Keratinocyte (primary cell): Measurements from ENCODE around the gene IFI27.

Experiments
- EZH2 ChIP-seq: IDR thresholded peaks from one replicate; pipeline ENCODE4 v1.6.1; 2012; ENCODE audit warnings: inconsistent platforms, mild to moderate bottlenecking, low read length, moderate library complexity
- TF ChIP-seq, protein P1 (sequence below), 3 experiments: IDR thresholded peaks in 1 of 3; conservative IDR thresholded peaks in 1 of 3; optimal IDR thresholded peaks in 1 of 3; 2 replicates in 2 of 3; 3 replicates in 1 of 3; pipeline versions ENCODE3 to v1.5.1; 2011; ENCODE audit warnings: low read length in 3 of 3, mild to moderate bottlenecking in 3 of 3, moderate library complexity in 2 of 3, control low read depth in 1 of 3, inconsistent platforms in 1 of 3; ENCODE audit not compliant: insufficient read depth in 2 of 3; ENCODE audit errors: extremely low read depth in 1 of 3

DNA sequence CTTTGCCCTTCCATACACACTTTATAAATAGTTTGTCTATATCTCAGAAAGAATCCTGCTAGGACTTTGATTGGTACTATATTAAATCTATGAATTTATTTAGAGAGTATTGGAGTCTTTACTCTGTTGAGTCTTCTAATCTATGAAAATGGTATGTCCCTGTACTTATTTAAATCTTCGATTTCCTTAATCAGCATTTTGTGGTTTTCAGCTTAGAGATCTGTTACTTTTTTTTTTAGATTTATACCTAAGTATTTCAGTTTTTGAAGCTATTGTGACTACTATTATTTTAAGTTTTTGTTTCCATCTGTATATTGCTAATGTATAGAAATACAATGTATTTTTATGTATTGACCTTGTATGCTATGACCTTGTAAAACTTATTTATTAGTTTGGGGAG is 32.3 kb downstream of the IFI27 start:
- TF ChIP-seq, protein P1, sequence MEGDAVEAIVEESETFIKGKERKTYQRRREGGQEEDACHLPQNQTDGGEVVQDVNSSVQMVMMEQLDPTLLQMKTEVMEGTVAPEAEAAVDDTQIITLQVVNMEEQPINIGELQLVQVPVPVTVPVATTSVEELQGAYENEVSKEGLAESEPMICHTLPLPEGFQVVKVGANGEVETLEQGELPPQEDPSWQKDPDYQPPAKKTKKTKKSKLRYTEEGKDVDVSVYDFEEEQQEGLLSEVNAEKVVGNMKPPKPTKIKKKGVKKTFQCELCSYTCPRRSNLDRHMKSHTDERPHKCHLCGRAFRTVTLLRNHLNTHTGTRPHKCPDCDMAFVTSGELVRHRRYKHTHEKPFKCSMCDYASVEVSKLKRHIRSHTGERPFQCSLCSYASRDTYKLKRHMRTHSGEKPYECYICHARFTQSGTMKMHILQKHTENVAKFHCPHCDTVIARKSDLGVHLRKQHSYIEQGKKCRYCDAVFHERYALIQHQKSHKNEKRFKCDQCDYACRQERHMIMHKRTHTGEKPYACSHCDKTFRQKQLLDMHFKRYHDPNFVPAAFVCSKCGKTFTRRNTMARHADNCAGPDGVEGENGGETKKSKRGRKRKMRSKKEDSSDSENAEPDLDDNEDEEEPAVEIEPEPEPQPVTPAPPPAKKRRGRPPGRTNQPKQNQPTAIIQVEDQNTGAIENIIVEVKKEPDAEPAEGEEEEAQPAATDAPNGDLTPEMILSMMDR (optimal IDR thresholded peaks at IDR 0.05 in 1 of 3, IDR thresholded peaks at IDR 0.05 in 1 of 3, conservative IDR thresholded peaks at IDR 0.05 in 1 of 3; ENCODE audit: extremely low read depth in 1 of 3, insufficient read depth in 2 of 3, low read length in 3 of 3), result no peak
- TF ChIP-seq EZH2, result no peak
